Heart left ventricle (tissue), 13 donors: ENCODE data around the gene SYN1.

Experiments
- CTCF ChIP-seq, 12 donors: fragments of 200-600 bp; sonication (generic) in 4 of 12; IDR thresholded peaks; one replicate each; pipeline versions ENCODE4 v1.5.0 to v1.8.0; 2018 to 2022; ENCODE audit warnings: antibody characterized with exemption in 12 of 12, mild to moderate bottlenecking in 5 of 12
- POLR2A ChIP-seq, 2 donors: fragments of 450-650 bp; IDR thresholded peaks; one replicate each; pipeline ENCODE4 v1.6.1; 2017; ENCODE audit warnings: antibody characterized with exemption in 2 of 2, mild to moderate bottlenecking in 2 of 2, moderate library complexity in 2 of 2
- donor health status: ischemic (EF 13 %, LVEDD 7.1; RV severe dilation, severe dysfunction).
- donor health status: DM: no; HTN: yes; CAD: no.
- donor health status: DM: no; HTN: no; CAD: no.
- donor health status: ischemic (EF 25% LVEDD 6.9; RV normal size, moderate dysfunction).
- donor health status: ischemic (EF 25% LVEDD 5.7; RV mildly dilated, moderate dysfunction).
- donor health status: ischemic (EF 35%, LVEDD 5.7; RV mildly dilated, moderate dysfunction).
- donor health status: nonischemic (EF 11% LVEDD 7.7; RV severe dilation, severe dysfunction).
- donor health status: DM: yes; HTN: yes; CAD: no.
- donor health status: PGD.
- donor health status: ischemic (EF 29% LVEDD 5.4; RV normal size, mild dysfunction).
- donor health status: nonischemic (EF 23%, LVEDD 6.1; RV moderate dilation, normal function).

GRCh38 chrX:47574547-47575301, 44.9 kb downstream of the SYN1 start:
- TF ChIP-seq POLR2A (IDR thresholded peaks at IDR 0.05), result no peak
- no peak for TF ChIP-seq CTCF (IDR thresholded peaks at IDR 0.05)
